ENCODE results near the gene FGFR1OP2.

DNA sequence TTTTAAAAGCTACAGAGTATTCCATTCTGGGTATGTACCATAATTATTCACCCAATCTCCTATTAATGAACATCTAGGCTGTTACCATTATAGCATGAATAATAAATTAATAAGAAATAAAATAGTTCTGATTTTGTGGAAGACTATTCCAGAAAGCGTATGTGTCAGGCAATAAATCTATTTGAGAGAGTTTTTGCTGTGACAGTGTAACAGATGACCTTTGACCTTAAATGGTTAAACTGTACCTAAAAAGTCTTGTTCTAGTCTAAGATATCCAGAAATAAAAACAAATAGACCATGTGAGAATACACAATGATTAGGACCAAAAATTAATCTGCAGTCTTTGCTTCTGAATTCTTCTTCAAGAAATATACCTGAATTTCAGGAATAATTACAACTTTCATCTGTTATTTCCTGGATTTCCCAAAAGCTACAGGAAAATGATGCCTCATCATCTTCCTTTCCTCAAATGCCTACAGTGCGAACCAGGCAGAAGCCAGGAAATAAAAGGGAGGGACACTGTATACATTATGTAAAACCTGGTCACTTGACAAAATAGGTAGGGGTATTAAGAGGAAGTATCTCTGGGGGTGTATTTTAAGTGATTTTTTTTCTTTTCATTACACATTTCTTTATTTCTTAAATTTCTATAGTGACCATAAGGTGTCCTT, 68.7 kb downstream of the FGFR1OP2 start:
- TF ChIP-seq, protein P1, sequence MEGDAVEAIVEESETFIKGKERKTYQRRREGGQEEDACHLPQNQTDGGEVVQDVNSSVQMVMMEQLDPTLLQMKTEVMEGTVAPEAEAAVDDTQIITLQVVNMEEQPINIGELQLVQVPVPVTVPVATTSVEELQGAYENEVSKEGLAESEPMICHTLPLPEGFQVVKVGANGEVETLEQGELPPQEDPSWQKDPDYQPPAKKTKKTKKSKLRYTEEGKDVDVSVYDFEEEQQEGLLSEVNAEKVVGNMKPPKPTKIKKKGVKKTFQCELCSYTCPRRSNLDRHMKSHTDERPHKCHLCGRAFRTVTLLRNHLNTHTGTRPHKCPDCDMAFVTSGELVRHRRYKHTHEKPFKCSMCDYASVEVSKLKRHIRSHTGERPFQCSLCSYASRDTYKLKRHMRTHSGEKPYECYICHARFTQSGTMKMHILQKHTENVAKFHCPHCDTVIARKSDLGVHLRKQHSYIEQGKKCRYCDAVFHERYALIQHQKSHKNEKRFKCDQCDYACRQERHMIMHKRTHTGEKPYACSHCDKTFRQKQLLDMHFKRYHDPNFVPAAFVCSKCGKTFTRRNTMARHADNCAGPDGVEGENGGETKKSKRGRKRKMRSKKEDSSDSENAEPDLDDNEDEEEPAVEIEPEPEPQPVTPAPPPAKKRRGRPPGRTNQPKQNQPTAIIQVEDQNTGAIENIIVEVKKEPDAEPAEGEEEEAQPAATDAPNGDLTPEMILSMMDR (conservative IDR thresholded peaks at IDR 0.05; ENCODE audit: low read length) = no peak
- no peak for TF ChIP-seq EZH2phosphoT487 (IDR thresholded peaks at IDR 0.05; ENCODE audit: borderline replicate concordance, low read depth, low read length)

Data from OCI-LY7 (cell line).